OCI-LY1 (cell line): ENCODE measurements around the gene GDF7.

ENCODE experiments used
- CTCF ChIP-seq: fragments of 200-600 bp; sonication (generic), shearing (Covaris generic); IDR thresholded peaks from 2 replicates; pipeline ENCODE4 v1.5.1; 2017; ENCODE audit warnings: mild to moderate bottlenecking, antibody characterized with exemption, low read length, moderate library complexity, mixed read lengths
- EZH2 ChIP-seq: fragments of 200-600 bp; sonication (generic), shearing (Covaris generic); IDR thresholded peaks from 2 replicates; pipeline ENCODE4 v1.8.0; 2017; ENCODE audit warnings: borderline replicate concordance, mixed run types, mild to moderate bottlenecking, antibody characterized with exemption, low read length, moderate library complexity, mixed read lengths

DNA sequence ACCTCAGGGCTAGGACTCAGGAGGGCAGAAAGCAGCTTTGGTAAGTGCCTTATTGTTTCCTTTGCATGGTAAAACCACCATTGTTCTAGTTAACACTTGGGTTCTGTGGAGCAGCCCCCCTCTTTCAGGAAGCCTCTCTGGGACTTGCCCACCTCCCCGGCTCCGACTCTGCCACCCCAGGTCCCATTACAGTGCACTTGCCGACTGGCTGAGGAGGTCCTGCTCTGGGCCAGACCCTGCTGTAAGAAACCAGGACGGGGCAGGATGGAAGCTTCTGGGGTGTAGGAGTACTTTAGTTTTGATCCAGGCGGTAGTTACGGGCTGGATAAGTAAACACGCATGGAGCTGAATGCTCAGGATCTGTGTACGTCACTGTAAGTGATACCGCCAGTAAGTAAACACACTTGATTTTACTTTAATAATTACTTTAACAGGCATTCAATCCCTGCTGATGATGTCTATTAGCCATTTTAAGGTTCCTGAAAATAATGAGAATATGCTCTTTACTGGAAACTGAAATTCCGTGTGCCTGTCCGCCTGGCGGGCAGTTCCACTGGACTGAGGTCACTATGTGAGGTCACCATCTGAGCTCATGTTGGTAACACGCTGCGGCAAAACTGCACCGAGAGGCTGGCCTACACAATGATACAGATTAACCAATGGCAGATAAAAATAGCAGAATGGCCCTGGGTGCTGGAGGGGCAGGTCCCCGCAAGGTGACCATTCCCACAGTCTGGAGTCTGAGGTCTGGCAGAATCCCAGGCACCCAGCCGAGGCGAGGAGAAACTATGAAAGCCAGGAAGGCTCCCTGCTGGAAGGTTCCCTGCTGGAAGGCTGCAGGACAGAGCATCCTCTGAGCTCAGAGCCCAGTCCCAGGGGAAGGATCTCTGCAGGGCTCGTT is 41.2 kb upstream of the GDF7 start:
- no peak for TF ChIP-seq CTCF
- TF ChIP-seq EZH2, result no peak
